Testis (tissue), 2 donors: Measurements from ENCODE around the gene CHD5.

Experiments
- POLR2A ChIP-seq: fragments of 450-650 bp; IDR thresholded peaks from one replicate; pipeline ENCODE4 v1.6.1; 2017; ENCODE audit warnings: antibody characterized with exemption, mild to moderate bottlenecking, moderate library complexity
- TF ChIP-seq, protein P1 (sequence below), 3 experiments: fragments of 450-650 bp in 2 of 3; fragments of 200-600 bp in 1 of 3; sonication (generic) in 1 of 3; IDR thresholded peaks; one replicate each; pipeline ENCODE4 v1.5.1; 2016 to 2019; ENCODE audit warnings: antibody characterized with exemption in 3 of 3, mild to moderate bottlenecking in 2 of 3, moderate library complexity in 1 of 3

DNA sequence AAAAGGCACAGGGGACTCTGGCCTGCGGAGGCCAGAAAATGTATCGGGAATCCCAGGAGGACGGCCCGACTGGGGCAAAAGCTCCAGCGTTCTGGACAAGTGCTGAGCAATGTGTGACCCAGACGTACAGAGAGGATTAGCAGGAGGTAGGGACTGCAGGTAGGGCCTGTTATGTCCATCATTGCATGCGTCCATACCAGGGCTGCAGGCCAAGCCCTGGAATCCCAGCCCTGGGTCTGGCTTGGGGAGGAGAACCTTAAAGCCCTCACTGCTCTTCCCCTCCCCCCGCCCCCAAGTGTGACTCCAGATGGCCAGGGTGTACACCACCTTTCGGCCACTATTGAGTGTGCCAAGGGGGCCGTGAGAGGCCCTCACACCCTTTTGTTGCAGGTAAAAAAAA is 27.8 kb upstream of the CHD5 start:
- no peak for TF ChIP-seq POLR2A
- TF ChIP-seq, protein P1, sequence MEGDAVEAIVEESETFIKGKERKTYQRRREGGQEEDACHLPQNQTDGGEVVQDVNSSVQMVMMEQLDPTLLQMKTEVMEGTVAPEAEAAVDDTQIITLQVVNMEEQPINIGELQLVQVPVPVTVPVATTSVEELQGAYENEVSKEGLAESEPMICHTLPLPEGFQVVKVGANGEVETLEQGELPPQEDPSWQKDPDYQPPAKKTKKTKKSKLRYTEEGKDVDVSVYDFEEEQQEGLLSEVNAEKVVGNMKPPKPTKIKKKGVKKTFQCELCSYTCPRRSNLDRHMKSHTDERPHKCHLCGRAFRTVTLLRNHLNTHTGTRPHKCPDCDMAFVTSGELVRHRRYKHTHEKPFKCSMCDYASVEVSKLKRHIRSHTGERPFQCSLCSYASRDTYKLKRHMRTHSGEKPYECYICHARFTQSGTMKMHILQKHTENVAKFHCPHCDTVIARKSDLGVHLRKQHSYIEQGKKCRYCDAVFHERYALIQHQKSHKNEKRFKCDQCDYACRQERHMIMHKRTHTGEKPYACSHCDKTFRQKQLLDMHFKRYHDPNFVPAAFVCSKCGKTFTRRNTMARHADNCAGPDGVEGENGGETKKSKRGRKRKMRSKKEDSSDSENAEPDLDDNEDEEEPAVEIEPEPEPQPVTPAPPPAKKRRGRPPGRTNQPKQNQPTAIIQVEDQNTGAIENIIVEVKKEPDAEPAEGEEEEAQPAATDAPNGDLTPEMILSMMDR (IDR thresholded peaks at IDR 0.05): no peak
